PC-3 (cell line): ENCODE data around the gene IQGAP3. TPM values are rescaled to one million over a fixed set of nuclear protein-coding genes. Genes with fewer than 3 reads are reported as not detected.

Source experiments
- ATAC-seq: fragments of 200-7000 bp; cut with Tn5 transposase; 2 replicates; pipeline ENCODE4 v1.9.1; 2020; ENCODE audit warnings: mild to moderate bottlenecking, moderate library complexity
- BruUV-seq: library from RNA; stranded (reverse); fragments of 400-500 nt; replicated peaks from 2 replicates; lab custom pipeline; 2021; lab: Mats Ljungman, UMichigan
- CTCF ChIA-PET: fragments of 300-600 bp; sonication (Branson Sonifier 250); formaldehyde crosslinking; loops from one replicate; lab custom pipeline; 2022; ENCODE audit warnings: antibody characterized with exemption; lab: Charles Lee
- POLR2A ChIA-PET: fragments of 300-600 bp; sonication (Branson Sonifier 250); formaldehyde crosslinking; loops from one replicate; lab custom pipeline; 2022; ENCODE audit warnings: antibody characterized with exemption; ENCODE audit not compliant: unreplicated experiment; lab: Charles Lee
- DNase-seq: peaks from one replicate; pipeline ENCODE4 v3.0.0-alpha.2; 2015
- H2AFZ ChIP-seq: fragments of 300-600 bp; sonication (generic); 2 replicates; pipeline ENCODE4 v1.6.0; 2016; ENCODE audit warnings: antibody characterized with exemption, low read length
- H3F3A ChIP-seq: fragments of 300-600 bp; sonication (generic); one replicate; pipeline ENCODE4 v1.6.0; 2017; ENCODE audit warnings: antibody characterized with exemption, low read length, control low read depth, mild to moderate bottlenecking; ENCODE audit not compliant: unreplicated experiment
- H3K27ac ChIP-seq: fragments of 300-600 bp; sonication (generic); 2 replicates; pipeline ENCODE4 v1.5.1; 2016; ENCODE audit warnings: mild to moderate bottlenecking, low read length
- H3K27me3 ChIP-seq: fragments of 300-600 bp; sonication (generic); 2 replicates; pipeline ENCODE4 v1.6.1; 2016; ENCODE audit warnings: low read length, mixed read lengths
- H3K36me3 ChIP-seq: fragments of 300-600 bp; sonication (generic); 2 replicates; pipeline ENCODE4 v1.6.1; 2016; ENCODE audit warnings: low read depth, mixed run types, low read length, mixed read lengths
- H3K4me1 ChIP-seq: fragments of 300-600 bp; sonication (generic); 2 replicates; pipeline ENCODE4 v1.5.1; 2016; ENCODE audit warnings: low read length; ENCODE audit not compliant: insufficient read depth
- H3K4me2 ChIP-seq: fragments of 300-600 bp; sonication (generic); 2 replicates; pipeline ENCODE4 v1.6.0; 2016; ENCODE audit warnings: low read length
- H3K4me3 ChIP-seq: fragments of 300-600 bp; sonication (generic); 2 replicates; pipeline ENCODE4 v1.5.1; 2016; ENCODE audit warnings: mild to moderate bottlenecking, low read length, mixed read lengths
- H3K79me2 ChIP-seq: fragments of 300-600 bp; sonication (generic); 2 replicates; pipeline ENCODE4 v1.6.1; 2017; ENCODE audit warnings: low read length, mixed read lengths
- H3K9ac ChIP-seq: fragments of 300-600 bp; sonication (generic); 2 replicates; pipeline ENCODE4 v1.6.0; 2016; ENCODE audit warnings: mild to moderate bottlenecking, low read length
- H3K9me2 ChIP-seq: fragments of 300-600 bp; sonication (generic); replicated peaks from 2 replicates; pipeline ENCODE4 v1.6.1; 2016; ENCODE audit warnings: mixed run types, low read length, mixed read lengths
- H3K9me3 ChIP-seq: fragments of 300-600 bp; sonication (generic); 2 replicates; pipeline ENCODE4 v1.6.1; 2016; ENCODE audit warnings: low read length, mixed read lengths
- H4K20me1 ChIP-seq: fragments of 300-600 bp; sonication (generic); 2 replicates; pipeline ENCODE4 v1.6.1; 2016; ENCODE audit warnings: low read length, mixed read lengths
- CTCF ChIP-seq: fragments of 300-600 bp; sonication (generic); conservative IDR thresholded peaks from 2 replicates; pipeline ENCODE4 v1.5.1; 2017; ENCODE audit warnings: antibody characterized with exemption, low read depth, mild to moderate bottlenecking, low read length
- EZH2 ChIP-seq: fragments of 300-600 bp; sonication (generic); IDR thresholded peaks from one replicate; pipeline ENCODE4 v1.6.1; 2017; ENCODE audit warnings: antibody characterized with exemption, mild to moderate bottlenecking, low read length; ENCODE audit not compliant: unreplicated experiment
- EZH2phosphoT487 ChIP-seq: fragments of 300-600 bp; sonication (generic); IDR thresholded peaks from 2 replicates; pipeline ENCODE4 v1.6.1; 2018; ENCODE audit warnings: mild to moderate bottlenecking, antibody characterized with exemption, low read length, borderline replicate concordance
- intact Hi-C: fragments of 100-400 bp; cut with micrococcal nuclease; formaldehyde crosslinking; loops from 2 replicates; pipeline ENCODE4 v1.9.0; 2023
- total RNA-seq: library from RNA; depleted of rRNA; stranded (reverse); fragments of >200 nt; gene quantifications from 2 replicates; pipeline ENCODE4 v1.2.3, GENCODE V29; 2014

Gene IQGAP3
- total RNA-seq, 1 experiment from 2014 or later = 54.3 TPM

DNA sequence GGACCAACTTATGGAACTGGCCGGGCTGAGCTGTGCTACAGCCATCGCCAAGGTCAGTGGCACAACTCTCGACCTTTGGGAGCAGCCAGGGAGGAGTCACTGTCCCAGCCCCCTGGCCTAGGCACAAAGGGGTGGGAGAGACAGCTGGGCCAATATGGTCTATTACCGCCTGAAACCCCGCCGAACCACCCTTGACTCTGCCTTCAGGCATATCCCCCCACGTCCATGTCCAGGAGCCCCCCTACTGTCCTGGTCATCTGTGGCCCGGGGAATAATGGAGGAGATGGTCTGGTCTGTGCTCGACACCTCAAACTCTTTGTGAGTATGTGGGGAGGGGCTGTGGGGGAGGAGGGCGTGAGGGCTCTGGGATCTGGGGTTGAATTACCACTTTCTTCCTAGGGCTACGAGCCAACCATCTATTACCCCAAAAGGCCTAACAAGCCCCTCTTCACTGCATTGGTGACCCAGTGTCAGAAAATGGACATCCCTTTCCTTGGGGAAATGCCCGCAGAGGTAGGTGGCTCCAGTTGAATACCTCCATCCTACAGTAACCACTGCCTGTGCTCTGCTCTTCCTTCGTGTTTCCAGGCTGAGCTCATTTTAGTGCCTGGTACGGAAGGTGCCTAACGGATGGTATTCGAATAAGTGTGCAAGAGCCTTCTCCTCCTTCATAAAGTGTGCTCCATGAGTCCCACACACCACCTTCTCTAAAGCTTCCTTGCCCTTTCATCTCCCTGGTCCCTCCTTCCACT is 20.0 kb upstream of the IQGAP3 start:
- intact Hi-C loops = no loop called here
- ATAC-seq = no peak; the same call in 1 of the 2 replicates
- H3K36me3 ChIP-seq = peaks cover 38% of the 10 kb centered on the region
- no peaks in the 10 kb centered on the region for H3K9me3 ChIP-seq
- H3K4me1 ChIP-seq = peaks cover 16% of the 10 kb centered on the region
- no peaks in the 10 kb centered on the region for H3K27me3 ChIP-seq
- H2AFZ ChIP-seq = peak overlapping the region; percentile 95
- H3K4me3 ChIP-seq = peak overlapping the region; percentile 74
- ChIA-PET CTCF (interaction anchor here (0.5 to 0.6 kb wide), 2 partner anchors 29 to 207 kb away, joined by 3 to 6 read pairs; no protein-coding TSS in a partner anchor), POLR2A (interaction anchor here (0.6 kb wide), 1 partner anchor 127 kb away, joined by 3 read pairs; no protein-coding TSS in a partner anchor)
- H3K4me2 ChIP-seq = peak overlapping the region; percentile 92
- BruUV-seq = TSS peak; percentile 46
- no peak overlapping the region; the same call in 1 of the 2 replicates for H3K27ac ChIP-seq
- peaks cover 13% of the 10 kb centered on the region for H3K79me2 ChIP-seq
- peak overlapping the region; percentile 80 for H3K9ac ChIP-seq
- no peaks in the 10 kb centered on the region for H4K20me1 ChIP-seq
- no peak for TF ChIP-seq EZH2
- TF ChIP-seq CTCF = no peak
- TF ChIP-seq EZH2phosphoT487 = no peak
- no peaks in the 10 kb centered on the region for H3K9me2 ChIP-seq
- DNase-seq = peak; percentile 24
- H3F3A ChIP-seq = no peaks in the 10 kb centered on the region

GRCh38 chr1:156591432-156592157 is 19.2 kb upstream of the IQGAP3 start, which contains the start of gene NAXE:
NAXE (plus strand) TSS chr1:156591776; CDS start chr1:156591805, 29 bp downstream.
- ChIA-PET CTCF (interaction anchor here (0.5 to 0.8 kb wide), 3 partner anchors 30 to 206 kb away, joined by 3 to 6 read pairs (median 4); no protein-coding TSS in a partner anchor), POLR2A (interaction anchor here (0.5 to 0.6 kb wide), 3 partner anchors 91 to 134 kb away, joined by 3 to 4 read pairs (median 3); partner anchors contain the start of gene MEF2D)
- DNase-seq = peak; percentile 71
- Histone ChIP-seq H3K4me2 (peak within 1 kb of the TSS; percentile 92), H3F3A (no peaks in the 10 kb centered on the region), H3K79me2 (peaks cover 13% of the 10 kb centered on the region), H3K9me3 (no peaks in the 10 kb centered on the region), H2AFZ (peak within 1 kb of the TSS; percentile 95), H3K27ac (no peak within 1 kb of the TSS; the same call in 1 of the 2 replicates), H3K9me2 (no peaks in the 10 kb centered on the region), H3K4me3 (peak within 1 kb of the TSS; percentile 74), H3K36me3 (peaks cover 31% of the 10 kb centered on the region), H3K9ac (peak within 1 kb of the TSS; percentile 80), H3K27me3 (no peaks in the 10 kb centered on the region), H3K4me1 (peaks cover 16% of the 10 kb centered on the region), H4K20me1 (no peaks in the 10 kb centered on the region)
- TF ChIP-seq EZH2phosphoT487 (no peak), CTCF (no peak), EZH2 (no peak)
- intact Hi-C loops = no loop called here
- no TSS peak for BruUV-seq
- ATAC-seq = peak; percentile 93
